ENCODE measurements around the gene PARD3.

DNA sequence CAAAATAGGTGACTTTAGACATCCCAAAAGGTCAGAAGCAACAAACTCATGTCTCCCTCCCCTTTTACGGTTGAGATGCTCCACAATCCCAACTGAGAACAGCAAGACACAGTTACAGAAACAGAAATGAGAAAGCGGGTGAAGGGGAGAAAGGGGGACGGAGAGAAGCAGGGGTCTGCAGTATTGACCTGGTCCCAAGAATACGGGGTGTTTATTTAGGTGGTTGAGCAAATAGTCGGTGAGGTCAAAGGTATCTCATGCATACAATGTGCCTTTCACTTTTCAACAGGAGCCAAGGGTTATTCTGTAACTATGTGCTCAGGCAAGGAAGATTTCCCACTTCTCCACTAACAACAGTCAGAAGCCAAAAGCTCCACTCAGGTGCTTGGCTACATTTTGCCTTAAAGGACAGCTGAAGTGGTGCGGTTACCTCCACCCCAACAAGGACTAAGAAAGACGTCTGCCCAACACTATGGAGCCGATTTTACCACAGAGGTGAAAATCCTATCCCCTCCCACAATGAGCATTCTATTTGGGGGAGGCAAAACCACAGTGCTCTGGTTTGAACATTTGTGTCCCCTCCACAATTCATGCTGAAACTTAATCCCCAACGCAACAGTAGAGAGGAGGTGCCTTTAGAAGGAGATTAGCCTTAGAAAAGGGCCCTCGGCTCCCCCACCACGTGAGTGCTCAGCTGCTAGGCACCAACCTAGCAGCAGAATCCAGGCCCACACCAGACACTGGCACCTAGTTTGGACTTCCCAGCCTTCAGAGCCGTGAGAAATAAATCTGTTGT, 77.9 kb downstream of the PARD3 start:
- TF ChIP-seq MYC (IDR thresholded peaks at IDR 0.05; ENCODE audit: borderline replicate concordance, low read length), result no peak
- TF ChIP-seq, protein P1, sequence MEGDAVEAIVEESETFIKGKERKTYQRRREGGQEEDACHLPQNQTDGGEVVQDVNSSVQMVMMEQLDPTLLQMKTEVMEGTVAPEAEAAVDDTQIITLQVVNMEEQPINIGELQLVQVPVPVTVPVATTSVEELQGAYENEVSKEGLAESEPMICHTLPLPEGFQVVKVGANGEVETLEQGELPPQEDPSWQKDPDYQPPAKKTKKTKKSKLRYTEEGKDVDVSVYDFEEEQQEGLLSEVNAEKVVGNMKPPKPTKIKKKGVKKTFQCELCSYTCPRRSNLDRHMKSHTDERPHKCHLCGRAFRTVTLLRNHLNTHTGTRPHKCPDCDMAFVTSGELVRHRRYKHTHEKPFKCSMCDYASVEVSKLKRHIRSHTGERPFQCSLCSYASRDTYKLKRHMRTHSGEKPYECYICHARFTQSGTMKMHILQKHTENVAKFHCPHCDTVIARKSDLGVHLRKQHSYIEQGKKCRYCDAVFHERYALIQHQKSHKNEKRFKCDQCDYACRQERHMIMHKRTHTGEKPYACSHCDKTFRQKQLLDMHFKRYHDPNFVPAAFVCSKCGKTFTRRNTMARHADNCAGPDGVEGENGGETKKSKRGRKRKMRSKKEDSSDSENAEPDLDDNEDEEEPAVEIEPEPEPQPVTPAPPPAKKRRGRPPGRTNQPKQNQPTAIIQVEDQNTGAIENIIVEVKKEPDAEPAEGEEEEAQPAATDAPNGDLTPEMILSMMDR (IDR thresholded peaks at IDR 0.05), result no peak
- no peak for TF ChIP-seq EP300 (IDR thresholded peaks at IDR 0.05)
- TF ChIP-seq POLR2A (IDR thresholded peaks at IDR 0.05; ENCODE audit: low read length), result no peak
- no peak for TF ChIP-seq KDM5A (IDR thresholded peaks at IDR 0.05)
- TF ChIP-seq MAFK (IDR thresholded peaks at IDR 0.05; ENCODE audit: partially characterized antibody), result no peak
- TF ChIP-seq RCOR1 (IDR thresholded peaks at IDR 0.05; ENCODE audit: low read depth, low read length), result no peak
- TF ChIP-seq, protein P2, sequence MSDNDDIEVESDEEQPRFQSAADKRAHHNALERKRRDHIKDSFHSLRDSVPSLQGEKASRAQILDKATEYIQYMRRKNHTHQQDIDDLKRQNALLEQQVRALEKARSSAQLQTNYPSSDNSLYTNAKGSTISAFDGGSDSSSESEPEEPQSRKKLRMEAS (IDR thresholded peaks at IDR 0.05), result no peak
- TF ChIP-seq RAD21 (conservative IDR thresholded peaks at IDR 0.05 in 1 of 2, IDR thresholded peaks at IDR 0.05 in 1 of 2), result no peak
- no peak for TF ChIP-seq RARB (CRISPR knock-in tag; IDR thresholded peaks at IDR 0.05)
- no peak for TF ChIP-seq EHMT2 (IDR thresholded peaks at IDR 0.05; ENCODE audit: low read depth)
- TF ChIP-seq HOXA7 (CRISPR knock-in tag; IDR thresholded peaks at IDR 0.05), result no peak
- TF ChIP-seq HDAC2 (IDR thresholded peaks at IDR 0.05), result no peak

Measured in A549 (cell line).